Raji (cell line): ENCODE results near the gene WIPF3.

Experiments used
- POLR2A ChIP-seq: IDR thresholded peaks from 2 replicates; pipeline ENCODE4 v1.6.1; 2011; ENCODE audit warnings: low read depth, low read length, control low read depth; ENCODE audit not compliant: insufficient read depth

WIPF3 gene

GRCh38 chr7:29852457-29852856, 46.1 kb downstream of the WIPF3 start:
- no peak for TF ChIP-seq POLR2A

GRCh38 chr7:29853072-29853471, 46.8 kb downstream of the WIPF3 start:
- TF ChIP-seq POLR2A: no peak

GRCh38 chr7:29853789-29854188, 47.5 kb downstream of the WIPF3 start:
- TF ChIP-seq POLR2A: no peak

- no peak for TF ChIP-seq POLR2A
Measured at GRCh38 chr7:29854257-29854938, 48.1 kb downstream of the WIPF3 start.

GRCh38 chr7:29857654-29858053, 51.3 kb downstream of the WIPF3 start:
- TF ChIP-seq POLR2A: no peak

GRCh38 chr7:29858191-29858951, 52.1 kb downstream of the WIPF3 start:
- TF ChIP-seq POLR2A: no peak

- TF ChIP-seq POLR2A: no peak
Measured at GRCh38 chr7:29859104-29859503, 52.8 kb downstream of the WIPF3 start.

GRCh38 chr7:29859524-29860185, 53.3 kb downstream of the WIPF3 start:
- no peak for TF ChIP-seq POLR2A

GRCh38 chr7:29860186-29860585, 53.9 kb downstream of the WIPF3 start:
- TF ChIP-seq POLR2A: no peak

- no peak for TF ChIP-seq POLR2A
Measured at GRCh38 chr7:29861884-29862283, 55.6 kb downstream of the WIPF3 start.

GRCh38 chr7:29864656-29865055, 58.3 kb downstream of the WIPF3 start:
- no peak for TF ChIP-seq POLR2A

- no peak for TF ChIP-seq POLR2A
Measured at GRCh38 chr7:29865526-29865925, 59.2 kb downstream of the WIPF3 start.

- TF ChIP-seq POLR2A: no peak
Measured at GRCh38 chr7:29866490-29866930, 60.2 kb downstream of the WIPF3 start.

GRCh38 chr7:29871787-29872398, 65.6 kb downstream of the WIPF3 start:
- TF ChIP-seq POLR2A: no peak

- no peak for TF ChIP-seq POLR2A
Measured at GRCh38 chr7:29873644-29874294, 67.5 kb downstream of the WIPF3 start.
